NT2/D1 (cell line): Measurements from ENCODE around the gene INO80C.

Source experiments
- SUZ12 ChIP-seq: IDR thresholded peaks from 2 replicates; pipeline ENCODE4 v1.6.1; 2011; ENCODE audit not compliant: insufficient read length, insufficient read depth; ENCODE audit errors: extremely low read depth
- YY1 ChIP-seq: IDR thresholded peaks from 2 replicates; pipeline ENCODE4 v1.6.1; 2011; ENCODE audit not compliant: insufficient read length, insufficient read depth
- ZNF274 ChIP-seq: IDR thresholded peaks from 2 replicates; pipeline ENCODE4 v1.6.1; 2011; ENCODE audit warnings: mild to moderate bottlenecking, low read depth, low read length

DNA sequence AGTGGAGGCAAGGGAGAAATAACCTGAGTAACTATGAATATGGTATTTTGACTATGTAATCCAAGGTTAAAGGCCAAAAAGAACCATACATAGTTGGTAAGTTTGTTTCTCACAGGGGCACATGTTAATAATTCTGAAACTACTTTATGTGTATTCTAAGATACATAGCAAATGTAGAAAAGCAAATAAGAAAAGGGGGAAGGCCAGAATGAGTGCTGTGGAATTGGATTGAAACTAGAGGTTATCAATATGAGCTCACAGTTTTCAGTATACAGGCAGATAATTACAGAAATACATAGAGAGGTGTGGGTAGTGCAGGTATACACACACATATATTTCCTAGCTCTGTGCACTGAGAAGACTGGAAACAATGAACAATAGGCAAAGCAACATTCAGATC is 13.7 kb downstream of the INO80C start:
- TF ChIP-seq ZNF274 (no peak), YY1 (no peak), SUZ12 (no peak)
